ENCODE data around the gene GOLPH3. TPM values are rescaled to one million over a fixed set of nuclear protein-coding genes. Genes with fewer than 3 reads are reported as not detected.
A peak's percentile ranks its signal among the peaks of the same experiment; 100 is the strongest.

Gene GOLPH3
- total and polyA plus RNA-seq, 7 experiments from 2014 or later: 46.9 to 86.1 (median 60.8) TPM

- Histone ChIP-seq H3K4me1 (ENCODE audit: control insufficient read depth in 2 of 2, insufficient read depth in 2 of 2, low read length in 2 of 2) (peaks cover 0 to 20% of the 10 kb centered on the region in 2 donors), H3K9me3 (ENCODE audit: control insufficient read depth in 2 of 3, low read length in 3 of 3) (no peaks in the 10 kb centered on the region), H3K27ac (ENCODE audit: low read depth, low read length) (no peak overlapping the region), H3K27me3 (ENCODE audit: control insufficient read depth in 2 of 2, insufficient read depth in 2 of 2, low read length in 2 of 2) (no peaks in the 10 kb centered on the region), H3K36me3 (ENCODE audit: control insufficient read depth in 2 of 3, insufficient read depth in 3 of 3, low read length in 3 of 3) (no peaks in the 10 kb centered on the region), H3K4me3 (ENCODE audit: low read length) (no peak overlapping the region)
- Mint-ChIP-seq H3K27me3 (no peaks in the 10 kb centered on the region), H3K9me3 (no peaks in the 10 kb centered on the region), H3K36me3 (peaks cover 0 to 18% (median 13%) of the 10 kb centered on the region in 5 donors), H3K4me3 (peak overlapping the region in 3 of 10 donors; percentile 7 to 24 (median 8)), H3K4me1 (peaks cover 22 to 72% (median 66%) of the 10 kb centered on the region in 7 donors), H3K27ac (peak overlapping the region in 6 of 9 donors; percentile 4 to 81 (median 48))
- intact Hi-C loops (cut with micrococcal nuclease): no loop called here
- DNase-seq (no peak), ATAC-seq (no peak)
- ChIA-PET CTCF (no interaction called here), POLR2A (no interaction called here)
Measured at GRCh38 chr5:32147236-32147635, 26.9 kb downstream of the GOLPH3 start.

- Histone ChIP-seq H3K27ac (ENCODE audit: low read depth, low read length) (no peak overlapping the region), H3K4me1 (ENCODE audit: control insufficient read depth in 2 of 2, insufficient read depth in 2 of 2, low read length in 2 of 2) (peaks cover 0 to 13% of the 10 kb centered on the region in 2 donors), H3K27me3 (ENCODE audit: control insufficient read depth in 2 of 2, insufficient read depth in 2 of 2, low read length in 2 of 2) (no peaks in the 10 kb centered on the region), H3K4me3 (ENCODE audit: low read length) (no peak overlapping the region), H3K9me3 (ENCODE audit: control insufficient read depth in 2 of 3, low read length in 3 of 3) (no peaks in the 10 kb centered on the region), H3K36me3 (ENCODE audit: control insufficient read depth in 2 of 3, insufficient read depth in 3 of 3, low read length in 3 of 3) (peaks cover 0 to 8% (median 0%) of the 10 kb centered on the region in 3 experiments)
- peaks cover 16 to 61% (median 55%) of the 10 kb centered on the region in 7 donors for H3K4me1 Mint-ChIP-seq
- ChIA-PET CTCF (no interaction called here), POLR2A (no interaction called here)
- intact Hi-C loops (cut with micrococcal nuclease): no loop called here
- no peak overlapping the region for H3K4me3 Mint-ChIP-seq
- peak overlapping the region in 2 of 9 donors; percentile 59 to 71 for H3K27ac Mint-ChIP-seq
- peaks cover 0 to 24% (median 9%) of the 10 kb centered on the region in 5 donors for H3K36me3 Mint-ChIP-seq
- no peak for DNase-seq
- no peaks in the 10 kb centered on the region for H3K27me3 Mint-ChIP-seq
- no peaks in the 10 kb centered on the region for H3K9me3 Mint-ChIP-seq
- ATAC-seq: no peak
Measured at GRCh38 chr5:32145378-32145777, 28.7 kb downstream of the GOLPH3 start.

GRCh38 chr5:32144378-32145207 is 29.5 kb downstream of the GOLPH3 start:
- DNase-seq (no peak), ATAC-seq (no peak)
- H3K27me3 Mint-ChIP-seq: no peaks in the 10 kb centered on the region
- CTCF ChIA-PET: no interaction called here
- H3K4me3 Mint-ChIP-seq: no peak overlapping the region
- peaks cover 21 to 62% (median 52%) of the 10 kb centered on the region in 7 donors for H3K4me1 Mint-ChIP-seq
- Histone ChIP-seq H3K36me3 (ENCODE audit: control insufficient read depth in 2 of 3, insufficient read depth in 3 of 3, low read length in 3 of 3) (peaks cover 0 to 10% (median 0%) of the 10 kb centered on the region in 3 experiments), H3K27ac (ENCODE audit: low read depth, low read length) (no peak overlapping the region), H3K4me3 (ENCODE audit: low read length) (no peak overlapping the region), H3K4me1 (ENCODE audit: control insufficient read depth in 2 of 2, insufficient read depth in 2 of 2, low read length in 2 of 2) (peaks cover 0 to 13% of the 10 kb centered on the region in 2 donors), H3K27me3 (ENCODE audit: control insufficient read depth in 2 of 2, insufficient read depth in 2 of 2, low read length in 2 of 2) (no peaks in the 10 kb centered on the region), H3K9me3 (ENCODE audit: control insufficient read depth in 2 of 3, low read length in 3 of 3) (no peaks in the 10 kb centered on the region)
- no peaks in the 10 kb centered on the region for H3K9me3 Mint-ChIP-seq
- H3K36me3 Mint-ChIP-seq: peaks cover 0 to 27% (median 14%) of the 10 kb centered on the region in 5 donors
- intact Hi-C loops (cut with micrococcal nuclease): no loop called here
- POLR2A ChIA-PET: interaction anchor here (0.5 kb wide), 2 partner anchors 27 to 475 kb away, joined by 3 to 6 read pairs; no protein-coding TSS in a partner anchor
- peak overlapping the region in 2 of 9 donors; percentile 37 to 71 for H3K27ac Mint-ChIP-seq

GRCh38 chr5:32143617-32144377 is 30.3 kb downstream of the GOLPH3 start:
- no peaks in the 10 kb centered on the region for H3K27me3 ChIP-seq (ENCODE audit: control insufficient read depth in 2 of 2, insufficient read depth in 2 of 2, low read length in 2 of 2)
- DNase-seq (no peak), ATAC-seq (no peak)
- Mint-ChIP-seq H3K9me3 (no peaks in the 10 kb centered on the region), H3K27me3 (no peaks in the 10 kb centered on the region), H3K4me3 (no peak overlapping the region), H3K4me1 (peaks cover 17 to 61% (median 52%) of the 10 kb centered on the region in 7 donors), H3K27ac (no peak overlapping the region), H3K36me3 (peaks cover 0 to 32% (median 12%) of the 10 kb centered on the region in 5 donors)
- H3K27ac ChIP-seq (ENCODE audit: low read depth, low read length): no peak overlapping the region
- intact Hi-C loops (cut with micrococcal nuclease): no loop called here
- ChIA-PET POLR2A (no interaction called here), CTCF (no interaction called here)
- peaks cover 0 to 17% of the 10 kb centered on the region in 2 donors for H3K4me1 ChIP-seq (ENCODE audit: control insufficient read depth in 2 of 2, insufficient read depth in 2 of 2, low read length in 2 of 2)
- H3K4me3 ChIP-seq (ENCODE audit: low read length): no peak overlapping the region
- H3K36me3 ChIP-seq (ENCODE audit: control insufficient read depth in 2 of 3, insufficient read depth in 3 of 3, low read length in 3 of 3): peaks cover 0 to 10% (median 0%) of the 10 kb centered on the region in 3 experiments
- H3K9me3 ChIP-seq (ENCODE audit: control insufficient read depth in 2 of 3, low read length in 3 of 3): no peaks in the 10 kb centered on the region

GRCh38 chr5:32138839-32139493 is 35.2 kb downstream of the GOLPH3 start:
- no peaks in the 10 kb centered on the region for H3K27me3 Mint-ChIP-seq
- DNase-seq (peak in 1 of 9 donors; percentile 61), ATAC-seq (no peak)
- Histone ChIP-seq H3K27me3 (ENCODE audit: control insufficient read depth in 2 of 2, insufficient read depth in 2 of 2, low read length in 2 of 2) (no peaks in the 10 kb centered on the region), H3K27ac (ENCODE audit: low read depth, low read length) (no peak overlapping the region), H3K4me3 (ENCODE audit: low read length) (no peak overlapping the region), H3K36me3 (ENCODE audit: control insufficient read depth in 2 of 3, insufficient read depth in 3 of 3, low read length in 3 of 3) (peaks cover 4 to 19% (median 4%) of the 10 kb centered on the region in 3 experiments), H3K4me1 (ENCODE audit: control insufficient read depth in 2 of 2, insufficient read depth in 2 of 2, low read length in 2 of 2) (peaks cover 0 to 7% of the 10 kb centered on the region in 2 donors), H3K9me3 (ENCODE audit: control insufficient read depth in 2 of 3, low read length in 3 of 3) (no peaks in the 10 kb centered on the region)
- ChIA-PET POLR2A (no interaction called here), CTCF (interaction anchor here (0.7 kb wide), 2 partner anchors 12 to 198 kb away, joined by 3 to 4 read pairs; no protein-coding TSS in a partner anchor)
- no peaks in the 10 kb centered on the region for H3K9me3 Mint-ChIP-seq
- peaks cover 4 to 35% (median 21%) of the 10 kb centered on the region in 5 donors for H3K36me3 Mint-ChIP-seq
- peak overlapping the region in 1 of 10 donors; percentile 27 for H3K4me3 Mint-ChIP-seq
- H3K27ac Mint-ChIP-seq: peak overlapping the region in 3 of 9 donors; percentile 19 to 69 (median 48)
- intact Hi-C loops (cut with micrococcal nuclease): no loop called here
- peaks cover 7 to 29% (median 20%) of the 10 kb centered on the region in 7 donors for H3K4me1 Mint-ChIP-seq

- POLR2A ChIA-PET: no interaction called here
- Histone ChIP-seq H3K27me3 (ENCODE audit: control insufficient read depth in 2 of 2, insufficient read depth in 2 of 2, low read length in 2 of 2) (no peaks in the 10 kb centered on the region), H3K27ac (ENCODE audit: low read depth, low read length) (no peak overlapping the region), H3K9me3 (ENCODE audit: control insufficient read depth in 2 of 3, low read length in 3 of 3) (no peaks in the 10 kb centered on the region), H3K36me3 (ENCODE audit: control insufficient read depth in 2 of 3, insufficient read depth in 3 of 3, low read length in 3 of 3) (peaks cover 4 to 23% (median 4%) of the 10 kb centered on the region in 3 experiments), H3K4me1 (ENCODE audit: control insufficient read depth in 2 of 2, insufficient read depth in 2 of 2, low read length in 2 of 2) (peaks cover 0 to 7% of the 10 kb centered on the region in 2 donors), H3K4me3 (ENCODE audit: low read length) (no peak overlapping the region)
- Mint-ChIP-seq H3K27me3 (no peaks in the 10 kb centered on the region), H3K4me3 (no peak overlapping the region), H3K4me1 (peaks cover 4 to 39% (median 34%) of the 10 kb centered on the region in 7 donors), H3K36me3 (peaks cover 4 to 40% (median 20%) of the 10 kb centered on the region in 5 donors), H3K9me3 (no peaks in the 10 kb centered on the region), H3K27ac (no peak overlapping the region)
- CTCF ChIA-PET: interaction anchor here (1.1 to 1.3 kb wide), 2 partner anchors 60 to 193 kb away, joined by 3 to 4 read pairs; no protein-coding TSS in a partner anchor
- no peak for DNase-seq
- ATAC-seq: no peak
- intact Hi-C loops (cut with micrococcal nuclease): no loop called here
Measured at GRCh38 chr5:32136342-32136741, 37.8 kb downstream of the GOLPH3 start.

Data from naive thymus-derived CD4-positive, alpha-beta T cell (primary cell).